ENCODE data around the gene KRTAP5-2. TPM values are rescaled to one million over a fixed set of nuclear protein-coding genes. Genes with fewer than 3 reads are reported as not detected.

Gene KRTAP5-2
- total RNA-seq, 2 donors from 2014 or later: not detected

GRCh38 chr11:1644601-1645356 is 46.7 kb upstream of the KRTAP5-2 start:
- Mint-ChIP-seq H3K27me3 (ENCODE audit: insufficient read depth) (peaks cover 26% of the 10 kb centered on the region), H3K4me1 (no peaks in the 10 kb centered on the region), H3K36me3 (ENCODE audit: low read depth) (no peaks in the 10 kb centered on the region), H3K9me3 (no peaks in the 10 kb centered on the region), H3K27ac (no peak overlapping the region), H3K4me3 (no peak overlapping the region)
- DNase-seq: no peak
- H3K4me1 ChIP-seq (ENCODE audit: control insufficient read depth, insufficient read depth, low read length): no peaks in the 10 kb centered on the region
- H3K9ac ChIP-seq (ENCODE audit: extremely low read depth, low read length, poor library complexity, severe bottlenecking): no peak overlapping the region
- WGBS, 2 experiments (ENCODE audit: insufficient coverage in 1 of 2, insufficient read length in 1 of 2): 87 to 91% methylated on average over 7 to 20 of the region's 20 CpGs
- no peaks in the 10 kb centered on the region for H3K9me3 ChIP-seq (ENCODE audit: control insufficient read depth, low read length)
- H3K36me3 ChIP-seq (ENCODE audit: control insufficient read depth, insufficient read depth, low read length): no peaks in the 10 kb centered on the region
- TF ChIP-seq CTCF (conservative IDR thresholded peaks at IDR 0.05): no peak
- peaks cover 5% of the 10 kb centered on the region for H3K27me3 ChIP-seq (ENCODE audit: control insufficient read depth, insufficient read depth, low read length, poor library complexity, severe bottlenecking)
- no peak overlapping the region for H3K4me3 ChIP-seq (ENCODE audit: low read length)
- H3K27ac ChIP-seq (ENCODE audit: low read depth, low read length): no peak overlapping the region

GRCh38 chr11:1643146-1643690 is 45.1 kb upstream of the KRTAP5-2 start:
- 91 to 100% methylated on average over 7 to 20 of the region's 20 CpGs for WGBS, 2 experiments (ENCODE audit: insufficient coverage in 1 of 2, insufficient read length in 1 of 2)
- Mint-ChIP-seq H3K36me3 (ENCODE audit: low read depth) (no peaks in the 10 kb centered on the region), H3K4me3 (no peak overlapping the region), H3K4me1 (no peaks in the 10 kb centered on the region), H3K9me3 (no peaks in the 10 kb centered on the region), H3K27me3 (ENCODE audit: insufficient read depth) (peaks cover 26% of the 10 kb centered on the region), H3K27ac (no peak overlapping the region)
- peak; percentile 11 for TF ChIP-seq CTCF (conservative IDR thresholded peaks at IDR 0.05)
- Histone ChIP-seq H3K27ac (ENCODE audit: low read depth, low read length) (no peak overlapping the region), H3K9ac (ENCODE audit: extremely low read depth, low read length, poor library complexity, severe bottlenecking) (no peak overlapping the region), H3K4me3 (ENCODE audit: low read length) (no peak overlapping the region), H3K9me3 (ENCODE audit: control insufficient read depth, low read length) (no peaks in the 10 kb centered on the region), H3K27me3 (ENCODE audit: control insufficient read depth, insufficient read depth, low read length, poor library complexity, severe bottlenecking) (peaks cover 5% of the 10 kb centered on the region), H3K36me3 (ENCODE audit: control insufficient read depth, insufficient read depth, low read length) (no peaks in the 10 kb centered on the region), H3K4me1 (ENCODE audit: control insufficient read depth, insufficient read depth, low read length) (no peaks in the 10 kb centered on the region)
- DNase-seq: no peak

- 82 to 86% methylated on average over 9 to 29 of the region's 29 CpGs for WGBS, 2 experiments (ENCODE audit: insufficient coverage in 1 of 2, insufficient read length in 1 of 2)
- Mint-ChIP-seq H3K9me3 (no peaks in the 10 kb centered on the region), H3K36me3 (ENCODE audit: low read depth) (no peaks in the 10 kb centered on the region), H3K27me3 (ENCODE audit: insufficient read depth) (peaks cover 24% of the 10 kb centered on the region), H3K4me1 (no peaks in the 10 kb centered on the region), H3K4me3 (no peak overlapping the region), H3K27ac (no peak overlapping the region)
- H3K27ac ChIP-seq (ENCODE audit: low read depth, low read length): no peak overlapping the region
- no peak overlapping the region for H3K9ac ChIP-seq (ENCODE audit: extremely low read depth, low read length, poor library complexity, severe bottlenecking)
- no peak for DNase-seq
- no peak for TF ChIP-seq CTCF (conservative IDR thresholded peaks at IDR 0.05)
- H3K4me3 ChIP-seq (ENCODE audit: low read length): no peak overlapping the region
- no peaks in the 10 kb centered on the region for H3K4me1 ChIP-seq (ENCODE audit: control insufficient read depth, insufficient read depth, low read length)
- no peaks in the 10 kb centered on the region for H3K36me3 ChIP-seq (ENCODE audit: control insufficient read depth, insufficient read depth, low read length)
- peaks cover 5% of the 10 kb centered on the region for H3K27me3 ChIP-seq (ENCODE audit: control insufficient read depth, insufficient read depth, low read length, poor library complexity, severe bottlenecking)
- H3K9me3 ChIP-seq (ENCODE audit: control insufficient read depth, low read length): no peaks in the 10 kb centered on the region
Measured at GRCh38 chr11:1642288-1643145, 44.4 kb upstream of the KRTAP5-2 start.

Data from endodermal cell (in vitro differentiated cells).